ENCODE measurements around the gene TMEFF2.
"Not testable (repeated sequence)": the region's sequence is repeated elsewhere in the genome, so short reads cannot be mapped to it uniquely, and the experiment has no call there.

TMEFF2 gene

GRCh38 chr2:192128655-192129054 is 66.1 kb downstream of the TMEFF2 start:
- no peak for DNase-seq (ENCODE audit: low read depth in 2 of 2)

- DNase-seq (ENCODE audit: low read depth in 2 of 2), result no peak
These were observed 67.3 kb downstream of the TMEFF2 start for GRCh38 chr2:192127434-192127833.

- DNase-seq (ENCODE audit: low read depth in 2 of 2), result no peak
These were observed 67.8 kb downstream of the TMEFF2 start for GRCh38 chr2:192126912-192127311.

- DNase-seq (ENCODE audit: low read depth in 2 of 2), result no peak
These were observed 68.3 kb downstream of the TMEFF2 start for GRCh38 chr2:192126426-192126825.

- no peak for DNase-seq (ENCODE audit: low read depth in 2 of 2)
These were observed 70.2 kb downstream of the TMEFF2 start for GRCh38 chr2:192124571-192124970.

GRCh38 chr2:192123847-192124246 is 70.9 kb downstream of the TMEFF2 start:
- no peak for DNase-seq (ENCODE audit: low read depth in 2 of 2)

GRCh38 chr2:192122946-192123345 is 71.8 kb downstream of the TMEFF2 start:
- no peak for DNase-seq (ENCODE audit: low read depth in 2 of 2)

GRCh38 chr2:192122141-192122540 is 72.6 kb downstream of the TMEFF2 start:
- DNase-seq (ENCODE audit: low read depth in 2 of 2), result no peak

GRCh38 chr2:192119536-192119935 is 75.2 kb downstream of the TMEFF2 start:
- DNase-seq (ENCODE audit: low read depth in 2 of 2), result no peak

GRCh38 chr2:192117705-192118104 is 77.0 kb downstream of the TMEFF2 start:
- no peak for DNase-seq (ENCODE audit: low read depth in 2 of 2)

GRCh38 chr2:192111536-192111935 is 83.2 kb downstream of the TMEFF2 start:
- DNase-seq (ENCODE audit: low read depth in 2 of 2), result not testable (repeated sequence)

GRCh38 chr2:192099742-192100141 is 95.0 kb downstream of the TMEFF2 start:
- DNase-seq (ENCODE audit: low read depth in 2 of 2), result no peak

- no peak for DNase-seq (ENCODE audit: low read depth in 2 of 2)
These were observed 95.8 kb downstream of the TMEFF2 start for GRCh38 chr2:192098814-192099491.

- no peak for DNase-seq (ENCODE audit: low read depth in 2 of 2)
These were observed 103.3 kb downstream of the TMEFF2 start for GRCh38 chr2:192091476-192091875.

GRCh38 chr2:192090911-192091310 is 103.8 kb downstream of the TMEFF2 start:
- no peak for DNase-seq (ENCODE audit: low read depth in 2 of 2)

GRCh38 chr2:192087398-192087958 is 107.3 kb downstream of the TMEFF2 start:
- DNase-seq (ENCODE audit: low read depth in 2 of 2), result no peak

- DNase-seq (ENCODE audit: low read depth in 2 of 2), result no peak
These were observed 112.6 kb downstream of the TMEFF2 start for GRCh38 chr2:192082121-192082520.

- DNase-seq (ENCODE audit: low read depth in 2 of 2), result not testable (repeated sequence)
These were observed 114.6 kb downstream of the TMEFF2 start for GRCh38 chr2:192080096-192080495.

GRCh38 chr2:192073878-192074277 is 120.9 kb downstream of the TMEFF2 start:
- no peak for DNase-seq (ENCODE audit: low read depth in 2 of 2)

- no peak for DNase-seq (ENCODE audit: low read depth in 2 of 2)
These were observed 122.0 kb downstream of the TMEFF2 start for GRCh38 chr2:192072778-192073177.

GRCh38 chr2:192072261-192072660 is 122.5 kb downstream of the TMEFF2 start:
- DNase-seq (ENCODE audit: low read depth in 2 of 2), result no peak

- no peak for DNase-seq (ENCODE audit: low read depth in 2 of 2)
These were observed 124.6 kb downstream of the TMEFF2 start for GRCh38 chr2:192070099-192070498.

GRCh38 chr2:192069417-192069816 is 125.3 kb downstream of the TMEFF2 start:
- DNase-seq (ENCODE audit: low read depth in 2 of 2), result no peak

GRCh38 chr2:192068966-192069365 is 125.8 kb downstream of the TMEFF2 start:
- no peak for DNase-seq (ENCODE audit: low read depth in 2 of 2)

Measured in stimulated activated CD8-positive, alpha-beta memory T cell treated with anti-CD3 and anti-CD28 coated beads, Interleukin-15, amount 100 ng/mL, for 4 hours (primary cell).